ENCODE measurements around the gene RNU1-4. TPM values are rescaled to one million over a fixed set of nuclear protein-coding genes. Genes with fewer than 3 reads are reported as not detected.
"Not testable (repeated sequence)": the region's sequence is repeated elsewhere in the genome, so short reads cannot be mapped to it uniquely, and the experiment has no call there.

The RNU1-4 gene
- polyA plus RNA-seq, 3 donors: not detected

DNA sequence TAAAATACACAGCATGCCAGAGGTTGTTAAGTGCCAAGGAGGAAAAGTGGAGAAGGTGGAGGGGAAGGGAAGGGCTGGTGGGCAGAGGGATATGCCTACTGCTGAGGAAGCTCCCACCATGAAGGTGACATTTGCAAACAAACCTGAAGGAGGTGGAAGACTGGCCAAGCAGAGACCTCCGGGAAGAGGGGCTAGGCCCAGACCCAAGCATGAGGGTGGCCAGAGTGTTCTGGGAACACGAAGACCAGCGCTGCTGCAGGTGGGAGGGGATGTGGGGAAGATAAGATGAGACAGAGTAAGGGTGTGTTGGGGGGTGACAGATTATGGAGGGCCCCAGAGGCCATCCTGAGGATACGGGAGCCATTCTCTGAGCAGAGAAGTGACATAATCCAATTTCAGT is 37.5 kb downstream of the RNU1-4 start:
- 90 to 96% (median 91%) methylated on average over 4 of the region's 4 CpGs for WGBS, 3 donors
- H3K27ac ChIP-seq (ENCODE audit: low read depth, low read length): not testable (repeated sequence)

DNA sequence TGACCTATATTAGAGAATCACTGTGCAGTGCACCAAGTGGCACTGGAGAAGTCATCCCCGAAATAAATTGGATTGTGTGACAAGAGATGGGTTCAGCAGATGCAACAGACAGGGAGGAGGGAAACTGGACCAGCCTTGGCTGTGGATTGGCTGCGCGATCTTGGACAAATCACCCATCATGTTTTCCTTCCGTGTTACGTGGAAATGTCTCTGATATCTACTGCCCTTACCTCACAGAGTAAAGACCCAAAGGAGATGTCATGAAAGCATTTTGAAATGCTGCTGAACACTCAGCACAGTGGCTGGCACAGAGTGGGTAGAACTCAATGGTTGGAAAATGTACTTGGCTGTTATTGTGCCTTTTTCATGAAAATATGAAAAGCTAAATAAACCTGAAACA is 39.2 kb downstream of the RNU1-4 start:
- H3K27ac ChIP-seq (ENCODE audit: low read depth, low read length): not testable (repeated sequence)
- 78 to 87% (median 83%) methylated on average over 5 of the region's 5 CpGs for WGBS, 3 donors

DNA sequence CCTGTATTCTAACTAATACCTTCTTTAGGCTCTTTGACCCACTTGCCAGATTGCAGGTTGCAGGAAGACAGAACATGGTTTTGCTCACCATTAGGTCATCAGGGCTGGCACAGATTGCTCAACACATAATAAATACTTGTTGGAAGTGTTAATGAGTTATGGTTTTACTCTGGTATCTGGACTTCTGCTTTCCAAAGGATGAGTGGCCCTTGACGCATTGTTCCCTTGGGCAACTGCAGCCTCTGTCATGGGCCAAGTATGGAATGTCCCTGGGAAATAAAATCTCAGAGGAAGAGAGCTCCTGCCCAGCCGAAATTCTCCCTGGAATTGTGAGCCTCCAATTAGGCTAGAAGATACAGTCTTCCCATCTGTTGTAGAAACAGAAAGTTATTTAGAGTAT is 40.7 kb downstream of the RNU1-4 start:
- not testable (repeated sequence) for H3K27ac ChIP-seq (ENCODE audit: low read depth, low read length)
- WGBS, 3 donors: no CpG with 5 or more reads among the region's 2 CpGs

DNA sequence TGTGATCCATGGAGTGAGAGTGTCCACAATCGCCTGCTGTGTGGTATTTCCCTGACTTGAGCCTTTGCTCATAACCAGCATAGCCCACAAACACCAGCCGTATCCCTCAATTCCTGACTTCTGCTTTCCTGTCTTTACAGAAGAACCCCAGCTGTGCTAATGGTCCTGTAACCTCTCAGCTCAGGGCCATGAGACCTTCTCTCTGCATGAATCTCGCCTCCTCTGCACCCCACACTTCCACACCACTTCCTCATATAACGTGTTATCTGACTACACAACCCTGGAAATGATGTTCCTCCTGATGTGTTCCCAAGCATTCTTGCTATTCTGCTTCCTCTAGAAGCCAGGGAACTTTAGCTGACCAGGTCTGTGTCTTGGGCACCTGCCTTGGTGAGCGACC is 41.3 kb downstream of the RNU1-4 start:
- whole genome bisulfite sequencing, 3 donors: 51 to 86% (median 51%) methylated on average over 3 of the region's 5 CpGs
- not testable (repeated sequence) for H3K27ac ChIP-seq (ENCODE audit: low read depth, low read length)

DNA sequence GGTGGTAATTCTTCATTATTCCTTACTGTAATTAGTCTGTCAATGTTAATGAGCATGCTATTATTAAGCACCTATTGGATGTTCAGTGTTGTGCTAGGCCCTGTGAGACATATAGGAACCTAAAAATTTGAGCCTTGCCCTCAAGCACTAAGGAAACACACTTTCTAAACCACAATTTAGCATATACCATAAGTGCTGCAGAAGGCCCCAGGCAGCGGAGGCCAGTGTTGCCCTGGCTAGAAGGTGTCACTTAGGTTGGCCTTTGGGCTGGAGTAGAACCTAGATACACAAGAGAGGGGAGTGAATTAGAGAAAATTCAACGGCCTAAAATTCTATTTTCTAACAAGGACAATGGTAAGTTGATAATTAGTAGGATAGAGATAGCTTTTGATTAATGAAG is 44.6 kb downstream of the RNU1-4 start:
- H3K27ac ChIP-seq (ENCODE audit: low read depth, low read length): not testable (repeated sequence)
- no CpG with 5 or more reads among the region's 2 CpGs for WGBS, 3 donors

DNA sequence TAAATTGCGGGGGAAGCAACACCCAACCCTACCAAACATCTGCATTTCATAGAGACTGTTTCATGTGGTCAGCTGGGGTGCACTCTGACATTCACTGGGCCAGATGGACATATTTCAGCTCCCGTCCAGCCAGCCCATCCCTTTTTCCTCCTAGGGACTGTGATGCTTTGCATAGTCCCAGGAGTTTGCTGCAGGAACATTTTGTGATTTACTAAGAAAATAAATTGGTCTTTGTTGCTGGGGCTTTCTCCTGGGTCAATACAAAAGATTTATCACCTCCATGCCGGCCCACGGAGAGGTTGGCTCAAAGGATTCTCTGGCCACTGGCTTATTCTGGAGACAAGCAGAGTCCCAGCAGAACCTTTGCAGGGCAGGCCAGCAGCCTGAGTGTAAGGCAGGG is 46.0 kb downstream of the RNU1-4 start:
- 54 to 60% (median 58%) methylated on average over 4 of the region's 4 CpGs for WGBS, 3 donors
- H3K27ac ChIP-seq (ENCODE audit: low read depth, low read length): not testable (repeated sequence)

DNA sequence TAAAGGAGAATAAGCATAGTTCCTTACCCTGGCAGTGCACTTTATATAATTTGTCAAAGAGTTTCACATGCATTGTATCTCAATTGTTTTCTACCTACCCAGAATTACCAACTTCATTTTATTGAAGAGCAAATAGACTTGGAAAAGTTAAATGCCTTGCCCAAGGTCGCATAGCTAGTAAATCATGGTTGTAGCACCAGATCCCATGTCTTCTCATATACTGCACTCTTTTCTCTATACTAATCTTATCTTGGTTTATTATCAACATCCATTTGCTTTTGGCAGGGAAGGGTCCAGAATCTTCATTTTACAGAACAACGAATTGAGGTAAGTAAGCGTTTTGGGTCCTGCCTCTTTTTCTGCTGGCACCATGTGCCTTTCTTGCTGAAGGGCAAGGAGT is 46.9 kb downstream of the RNU1-4 start:
- H3K27ac ChIP-seq (ENCODE audit: low read depth, low read length): not testable (repeated sequence)
- WGBS, 3 donors: 71 to 96% (median 90%) methylated on average over 1 to 2 of the region's 3 CpGs

DNA sequence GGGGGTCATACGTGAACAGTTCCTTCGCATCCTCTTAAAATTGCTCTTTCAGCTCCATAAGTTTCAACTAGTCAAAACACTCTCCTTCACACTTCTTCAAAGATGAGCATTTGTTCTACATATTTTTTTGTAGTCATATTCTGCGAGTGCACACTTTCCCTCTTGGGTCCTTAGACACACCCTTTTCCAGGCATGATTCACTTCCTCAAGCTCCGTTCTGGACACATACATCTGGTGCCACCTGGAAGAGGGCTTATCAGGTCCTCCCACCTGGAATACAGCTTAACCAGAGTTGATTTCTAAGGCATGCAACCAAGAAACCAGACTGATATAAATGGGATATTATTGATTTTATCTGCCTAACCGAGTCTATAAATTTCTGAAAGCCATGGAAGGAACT is 47.4 kb downstream of the RNU1-4 start:
- H3K27ac ChIP-seq (ENCODE audit: low read depth, low read length): not testable (repeated sequence)
- WGBS, 3 donors: 46 to 60% (median 48%) methylated on average over 3 of the region's 5 CpGs

Other genes starting within 250 kb of the RNU1-4 start
- gene RNU1-1, start 226.2 kb upstream of the RNU1-4 start, polyA plus RNA-seq: not detected
- 10 to 100 TPM in 1 of 3 donors, 1 to 10 TPM in 2; 3.5 to 16.1 (median 5.6) TPM for gene NBPF1, start 127.0 kb upstream of the RNU1-4 start, polyA plus RNA-seq
- not detected for gene RNU1-3, start 73.6 kb upstream of the RNU1-4 start, polyA plus RNA-seq
- not detected for gene RNU1-2, start 155.5 kb downstream of the RNU1-4 start, polyA plus RNA-seq
- gene CROCC, start 181.4 kb downstream of the RNU1-4 start, polyA plus RNA-seq: 10 to 100 TPM; 19.5 to 42.2 (median 19.8) TPM
- 10 to 100 TPM; 10.2 to 28.1 (median 25.5) TPM for gene MFAP2, start 240.1 kb downstream of the RNU1-4 start, polyA plus RNA-seq